Upper lobe of left lung (tissue), 4 donors: Measurements from ENCODE around the gene ZEB1.

Experiments
- CTCF ChIP-seq, 6 experiments: fragments of 450-650 bp in 4 of 6; fragments of 200-600 bp in 2 of 6; sonication (generic) in 2 of 6; IDR thresholded peaks; one replicate each; pipeline ENCODE4 v1.5.1; 2016 to 2019; ENCODE audit warnings: antibody characterized with exemption in 6 of 6
- POLR2A ChIP-seq, 4 donors: fragments of 450-650 bp; IDR thresholded peaks; one replicate each; pipeline ENCODE4 v1.5.1; 2016 to 2017; ENCODE audit warnings: antibody characterized with exemption in 4 of 4, mild to moderate bottlenecking in 2 of 4

GRCh38 chr10:31578951-31579350 is 259.9 kb downstream of the ZEB1 start:
- TF ChIP-seq POLR2A (IDR thresholded peaks at IDR 0.05) = no peak
- TF ChIP-seq CTCF (IDR thresholded peaks at IDR 0.05) = no peak
